Measurements from ENCODE around the gene CDC37. TPM values are rescaled to one million over a fixed set of nuclear protein-coding genes. Genes with fewer than 3 reads are reported as not detected.
A peak's percentile ranks its signal among the peaks of the same experiment; 100 is the strongest.

CDC37 gene
- total RNA-seq, 1 donor from 2014 or later = 154 TPM

GRCh38 chr19:10418485-10419199 lies 15.3 kb upstream of the CDC37 start:
- H3K27ac ChIP-seq = no peak overlapping the region
- no peak for DNase-seq
- H3K9me3 ChIP-seq = no peaks in the 10 kb centered on the region
- H3K27me3 ChIP-seq (ENCODE audit: low read depth) = peaks cover 70% of the 10 kb centered on the region
- intact Hi-C loops (cut with DNase I) = no loop called here
- H3K4me1 ChIP-seq = peaks cover 50% of the 10 kb centered on the region
- H3K4me3 ChIP-seq = no peak overlapping the region
- TF ChIP-seq CTCF (IDR thresholded peaks at IDR 0.05) = no peak
- ATAC-seq = no peak
- H3K36me3 ChIP-seq = no peaks in the 10 kb centered on the region

GRCh38 chr19:10418235-10418484 lies 14.8 kb upstream of the CDC37 start:
- H3K4me1 ChIP-seq = peaks cover 45% of the 10 kb centered on the region
- no peaks in the 10 kb centered on the region for H3K9me3 ChIP-seq
- no peak overlapping the region for H3K4me3 ChIP-seq
- no peak overlapping the region for H3K27ac ChIP-seq
- no peak for TF ChIP-seq CTCF (IDR thresholded peaks at IDR 0.05)
- no peak for DNase-seq
- H3K36me3 ChIP-seq = no peaks in the 10 kb centered on the region
- no peak for ATAC-seq
- intact Hi-C loops (cut with DNase I) = no loop called here
- H3K27me3 ChIP-seq (ENCODE audit: low read depth) = peaks cover 65% of the 10 kb centered on the region

- H3K4me1 ChIP-seq = peaks cover 45% of the 10 kb centered on the region
- no peak for DNase-seq
- ATAC-seq = no peak
- no peak overlapping the region for H3K4me3 ChIP-seq
- H3K9me3 ChIP-seq = no peaks in the 10 kb centered on the region
- peaks cover 60% of the 10 kb centered on the region for H3K27me3 ChIP-seq (ENCODE audit: low read depth)
- no peak overlapping the region for H3K27ac ChIP-seq
- H3K36me3 ChIP-seq = no peaks in the 10 kb centered on the region
- intact Hi-C loops (cut with DNase I) = no loop called here
- no peak for TF ChIP-seq CTCF (IDR thresholded peaks at IDR 0.05)
Observed at GRCh38 chr19:10417541-10418234, 14.3 kb upstream of the CDC37 start.

GRCh38 chr19:10416380-10417257 lies 13.3 kb upstream of the CDC37 start:
- H3K9me3 ChIP-seq = no peaks in the 10 kb centered on the region
- peak overlapping the region; percentile 61 for H3K27ac ChIP-seq
- intact Hi-C loops (cut with DNase I) = no loop called here
- no peaks in the 10 kb centered on the region for H3K36me3 ChIP-seq
- H3K4me1 ChIP-seq = peaks cover 44% of the 10 kb centered on the region
- DNase-seq (peak; percentile 91), ATAC-seq (peak; percentile 84 to 94)
- peak; percentile 91 for TF ChIP-seq CTCF (IDR thresholded peaks at IDR 0.05)
- H3K4me3 ChIP-seq = peak overlapping the region; percentile 56
- peaks cover 49% of the 10 kb centered on the region for H3K27me3 ChIP-seq (ENCODE audit: low read depth)

- peak overlapping the region; percentile 56 for H3K4me3 ChIP-seq
- H3K9me3 ChIP-seq = no peaks in the 10 kb centered on the region
- DNase-seq = no peak
- H3K27me3 ChIP-seq (ENCODE audit: low read depth) = peaks cover 44% of the 10 kb centered on the region
- intact Hi-C loops (cut with DNase I) = no loop called here
- ATAC-seq = no peak
- TF ChIP-seq CTCF (IDR thresholded peaks at IDR 0.05) = no peak
- peaks cover 38% of the 10 kb centered on the region for H3K4me1 ChIP-seq
- H3K27ac ChIP-seq = peak overlapping the region; percentile 61
- H3K36me3 ChIP-seq = no peaks in the 10 kb centered on the region
Observed at GRCh38 chr19:10416083-10416379, 12.7 kb upstream of the CDC37 start.

All from lower lobe of right lung (tissue), 2 donors.